NCI-H526 treated with DMSO at 0.1 percent for 48 hours (cell line): ENCODE results near the gene DENND4B.
A peak's percentile ranks its signal among the peaks of the same experiment; 100 is the strongest.

ENCODE experiments used
- DNase-seq: peaks from one replicate; lab custom pipeline; 2025; lab: John Stamatoyannopoulos, UW

DENND4B gene

DNA sequence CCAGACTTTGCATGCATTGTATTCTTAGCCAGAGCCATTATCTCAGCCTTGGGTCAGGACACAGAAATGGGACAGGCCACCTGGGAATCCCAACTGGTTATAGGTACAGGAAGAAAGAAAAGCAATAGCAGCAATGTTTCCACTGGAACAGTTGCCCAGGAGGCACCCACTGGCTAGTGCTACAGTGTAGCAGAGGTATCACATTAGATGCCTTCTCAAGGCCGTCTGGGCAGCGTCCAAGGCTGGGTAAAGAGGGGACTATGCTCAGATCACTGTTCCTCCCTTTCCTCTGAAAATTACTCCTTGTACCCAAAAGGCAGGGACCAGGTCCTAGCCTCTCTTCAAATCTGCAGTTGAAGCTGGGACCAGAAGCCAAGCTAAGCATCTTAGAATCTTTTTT is 23.8 kb upstream of the DENND4B start:
- DNase-seq: no peak

DNA sequence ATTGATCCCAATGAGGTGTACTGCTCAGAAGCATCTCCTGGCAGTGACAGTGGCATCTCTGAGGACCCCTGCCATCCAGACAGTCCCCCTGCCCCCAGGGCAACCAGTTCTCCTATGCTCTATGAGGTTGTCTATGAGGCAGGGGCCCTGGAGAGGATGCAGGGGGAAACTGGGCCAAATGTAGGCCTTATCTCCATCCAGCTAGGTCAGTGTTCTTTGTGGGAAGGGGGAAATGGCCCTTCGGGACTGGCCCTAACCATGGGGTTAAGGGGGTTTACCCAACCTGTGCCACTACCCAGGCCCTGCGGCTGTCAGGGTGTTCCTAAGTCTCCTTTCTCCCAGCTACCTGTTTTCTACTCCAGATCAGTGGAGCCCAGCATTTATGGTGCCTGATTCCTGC is 22.5 kb upstream of the DENND4B start:
- no peak for DNase-seq

GRCh38 chr1:153968408-153968807 is 21.9 kb upstream of the DENND4B start:
- no peak for DNase-seq

DNA sequence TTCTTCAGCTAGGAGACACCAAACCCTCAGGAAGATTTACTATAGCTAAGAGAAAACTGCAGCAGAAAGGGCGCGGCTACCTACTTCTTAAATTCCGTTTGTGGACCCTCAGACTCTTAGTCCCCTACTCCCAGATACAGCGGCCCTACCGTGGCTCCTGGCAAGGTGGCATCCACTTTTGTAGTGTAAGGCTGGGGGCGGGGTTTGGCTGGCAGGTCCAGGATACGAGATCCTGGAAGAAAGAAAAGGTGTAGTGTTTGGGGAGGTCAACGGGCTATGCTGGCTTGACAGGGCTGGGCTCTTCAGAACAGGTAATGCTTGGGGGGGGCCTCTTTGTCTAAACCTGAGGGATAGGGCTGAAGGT is 21.5 kb upstream of the DENND4B start:
- DNase-seq: no peak

- peak; percentile 100 for DNase-seq
These were observed 20.8 kb upstream of the DENND4B start, which contains the start of gene CREB3L4 for GRCh38 chr1:153967107-153967999. Gene CREB3L4 (plus strand): TSS chr1:153967902. CDS start chr1:153968526, 624 bp downstream.

DNA sequence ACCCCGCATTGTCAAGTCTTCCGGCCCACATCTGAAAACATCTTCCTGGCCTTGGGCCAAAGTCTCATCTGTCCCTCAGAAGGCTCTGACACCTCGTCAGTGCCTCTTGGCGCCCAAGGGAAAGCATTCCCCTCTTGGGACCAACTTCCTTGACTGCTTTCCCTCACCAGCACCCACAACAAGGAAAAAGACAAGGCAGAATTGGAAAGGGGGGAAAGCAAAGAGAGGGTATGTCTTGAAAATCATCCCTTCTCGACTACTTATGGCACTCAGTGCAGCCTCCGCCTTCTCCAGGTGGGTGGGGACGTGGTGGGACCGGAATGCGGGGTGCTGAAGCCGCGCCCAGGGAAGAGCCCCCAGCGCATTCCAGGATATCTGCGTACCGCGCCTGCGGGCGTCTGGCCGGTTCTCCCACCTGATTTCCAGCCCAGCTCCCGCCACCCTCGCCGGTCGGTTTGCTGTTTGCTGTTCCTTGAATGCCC is 17.4 kb upstream of the DENND4B start:
- no peak for DNase-seq

GRCh38 chr1:153963030-153963849 is 16.7 kb upstream of the DENND4B start, which contains the start of gene SLC39A1:
Gene SLC39A1 (minus strand): TSS chr1:153963537. CDS start chr1:153962715, 822 bp downstream.
- DNase-seq: peak; percentile 100

DNA sequence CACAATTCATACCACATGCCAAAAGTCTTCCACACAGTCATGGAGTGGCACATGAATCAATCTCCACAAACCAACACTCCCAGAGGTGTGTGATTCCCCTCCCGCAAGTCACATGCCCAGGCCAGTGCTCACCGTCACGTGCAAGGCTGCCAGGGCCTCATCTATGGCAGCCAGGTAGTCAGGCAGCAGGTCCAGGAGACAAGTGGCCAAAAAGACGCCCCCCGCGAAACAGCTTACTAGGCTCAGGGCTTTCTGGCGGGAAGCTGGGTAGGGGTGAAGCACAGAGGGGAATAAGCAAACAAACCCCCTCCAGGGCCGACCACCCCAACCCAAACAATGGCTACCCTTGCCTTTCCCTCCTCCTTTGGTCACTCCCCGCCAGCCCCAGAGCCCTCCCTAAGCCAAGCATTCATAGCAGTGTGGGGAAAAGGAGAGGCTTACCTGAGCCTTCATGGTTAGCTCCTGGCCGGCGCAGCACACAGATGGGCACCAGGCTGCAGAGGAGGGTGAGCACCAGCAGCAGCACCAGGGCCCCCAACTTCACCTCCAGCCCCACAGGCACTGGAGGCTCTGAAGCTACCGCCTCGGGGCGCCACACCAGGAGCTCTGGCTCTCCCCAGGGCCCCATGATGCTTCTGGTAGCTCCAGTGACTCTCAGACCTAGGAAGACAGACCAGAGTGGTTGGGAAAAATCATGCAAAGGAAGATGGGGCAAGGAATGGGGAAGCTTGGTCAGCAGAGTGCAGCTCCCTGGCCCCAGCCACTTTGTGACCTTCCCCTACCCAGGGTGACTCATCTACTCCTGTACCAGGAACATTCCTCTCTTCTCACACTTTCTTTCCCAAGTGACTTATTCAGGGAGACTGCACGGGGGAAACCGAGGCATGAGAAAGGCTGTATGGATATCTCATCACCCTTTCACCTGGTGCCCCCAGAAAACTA is 15.8 kb upstream of the DENND4B start:
- no peak for DNase-seq

DNA sequence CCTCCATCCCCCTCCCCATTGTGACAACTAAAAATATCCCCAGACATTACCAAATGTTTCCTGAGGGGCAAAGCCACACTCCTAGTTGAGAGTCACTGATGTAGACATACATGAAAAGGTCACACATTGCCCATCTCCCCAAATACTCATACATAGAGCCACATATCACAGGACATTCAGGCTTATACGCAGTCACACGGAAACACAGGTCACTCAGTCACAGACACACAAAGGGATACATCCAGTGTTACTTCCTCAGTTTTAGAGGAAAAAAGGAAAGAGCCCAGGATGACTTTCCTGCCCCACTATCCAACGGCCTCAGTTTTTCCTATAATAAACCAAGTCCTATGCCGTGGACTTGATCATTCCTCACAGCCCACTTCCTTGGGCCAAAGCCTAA is 14.9 kb upstream of the DENND4B start:
- DNase-seq: no peak

GRCh38 chr1:153960206-153960605 is 13.7 kb upstream of the DENND4B start:
- DNase-seq: no peak

DNA sequence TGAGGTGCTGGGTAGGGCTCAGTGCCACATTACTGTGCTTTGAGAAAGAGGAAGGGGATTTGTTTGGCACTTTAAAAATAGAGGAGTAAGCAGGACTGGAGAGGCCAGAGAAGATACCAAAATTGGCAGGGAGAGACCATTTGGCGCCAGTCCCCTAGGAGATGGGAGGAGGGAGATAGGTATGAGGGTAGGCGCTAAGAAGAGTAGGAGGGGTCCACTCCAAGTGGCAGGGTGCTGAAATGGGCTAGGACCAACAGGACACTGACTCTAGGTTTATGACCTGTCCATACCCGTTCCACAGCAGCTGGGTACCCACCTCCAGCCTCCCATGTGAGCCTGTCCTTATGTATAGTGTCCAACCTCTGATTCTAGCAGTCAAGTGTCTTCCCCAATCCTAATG is 12.9 kb upstream of the DENND4B start:
- no peak for DNase-seq

DNA sequence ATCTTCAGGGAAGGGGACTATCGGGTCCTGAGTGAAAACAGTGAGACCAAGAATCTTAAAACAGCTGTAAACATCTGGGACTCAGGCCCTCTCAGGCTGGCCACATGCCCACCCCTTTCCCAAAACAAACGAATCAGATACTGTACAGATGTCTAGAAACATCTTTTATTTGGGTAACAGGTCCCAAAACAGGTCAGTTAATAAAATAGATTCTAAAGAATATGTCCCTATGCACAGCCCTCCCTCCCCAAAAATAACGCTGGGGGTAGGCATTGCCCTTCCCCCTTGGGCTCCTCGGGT is 12.4 kb upstream of the DENND4B start:
- DNase-seq: no peak

DNA sequence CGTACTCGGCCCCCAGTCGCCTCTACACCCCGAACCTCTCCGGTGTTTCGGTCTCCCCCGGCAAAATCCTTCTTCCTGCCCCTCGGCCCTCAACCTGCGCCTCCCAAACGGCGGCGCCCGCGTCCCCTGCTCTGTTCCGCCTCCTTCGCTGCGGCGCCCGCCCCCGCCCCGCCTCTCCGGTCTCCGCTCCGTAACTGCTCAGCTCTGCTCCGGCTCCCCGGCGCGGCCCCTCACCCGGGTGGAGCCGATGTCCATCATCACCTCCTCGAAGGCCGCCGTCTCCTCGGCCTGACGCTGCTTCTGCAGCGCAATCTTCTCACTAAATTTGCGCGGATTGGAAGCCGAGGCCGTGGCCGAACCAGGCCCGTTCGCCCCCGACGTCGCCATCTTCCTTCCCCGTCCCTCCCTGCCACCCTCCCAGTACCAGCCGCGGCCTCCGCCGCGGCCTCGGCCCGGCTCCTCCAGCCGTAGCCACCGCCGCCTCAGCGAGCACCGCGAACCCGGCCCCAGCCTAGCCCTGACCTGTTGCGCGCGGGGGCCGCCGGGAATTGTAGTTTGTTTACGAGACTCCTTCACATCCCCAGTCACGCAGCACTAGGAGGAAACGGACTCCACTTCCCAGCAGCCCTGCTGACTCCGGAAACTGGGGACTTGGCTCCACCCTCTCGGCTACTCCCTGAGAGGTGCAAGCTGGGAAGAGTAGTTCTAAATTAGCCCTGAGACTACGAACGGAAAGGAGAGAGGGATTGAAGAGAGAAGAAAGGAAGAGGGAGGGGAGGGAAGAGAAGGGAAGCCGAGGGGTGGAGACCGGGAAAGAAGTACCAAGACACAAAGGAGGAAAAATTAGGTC is 11.8 kb upstream of the DENND4B start, which contains the start of gene CRTC2:
Gene CRTC2 (minus strand): TSS at position 502 of the 850 bp plus-strand sequence. CDS start 115 bp downstream, at position 387.
- DNase-seq: peak; percentile 100

DNA sequence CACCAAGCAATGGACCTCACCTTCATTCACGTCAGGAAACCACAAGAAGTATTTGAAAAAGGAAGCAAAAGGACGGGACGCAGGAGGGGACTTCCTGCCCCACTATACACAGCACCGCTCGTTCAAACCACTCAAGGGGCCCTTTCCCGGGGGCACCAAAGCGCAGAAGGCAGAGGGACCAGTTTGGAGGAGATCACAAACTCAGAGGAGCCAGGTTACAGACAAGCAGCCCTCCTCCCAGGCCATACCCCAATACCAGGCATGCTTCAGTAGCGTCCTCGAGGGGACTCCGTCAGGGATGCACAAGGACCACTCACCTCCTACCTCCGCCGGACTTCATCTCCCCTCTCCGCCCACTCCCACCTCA is 11.2 kb upstream of the DENND4B start:
- DNase-seq: no peak

DNA sequence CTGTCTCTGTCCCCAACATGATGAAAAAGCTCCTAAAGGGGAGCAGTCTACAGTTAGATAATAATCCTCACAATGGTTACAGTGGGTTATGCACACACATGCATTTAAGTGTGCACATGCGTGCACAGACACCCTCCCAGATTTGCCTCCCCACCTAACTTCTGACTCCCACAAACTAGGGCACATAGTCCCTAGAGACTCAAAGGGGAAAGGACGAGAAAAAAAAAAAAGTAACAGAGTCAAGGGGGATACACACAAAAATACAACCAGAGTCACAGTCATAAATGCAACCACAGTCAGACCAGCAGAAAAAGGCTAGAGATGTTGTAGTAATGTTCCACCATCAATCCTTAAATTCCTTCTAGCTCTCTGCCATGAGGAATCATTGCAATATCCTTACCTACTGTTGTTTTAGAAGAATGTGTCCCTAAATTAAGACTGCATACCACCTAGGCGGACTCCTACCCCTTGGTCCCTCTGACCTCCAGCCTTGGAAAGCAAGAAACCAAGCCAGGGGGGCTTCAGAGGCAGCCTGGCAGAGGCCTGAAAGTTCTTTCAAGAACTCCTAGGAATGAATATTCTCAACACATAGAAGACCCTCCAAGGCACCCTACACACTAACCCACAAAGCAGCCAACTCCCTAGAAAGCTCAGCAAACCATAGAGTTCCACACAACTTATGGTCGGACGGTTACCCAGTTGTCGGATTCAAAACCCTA is 10.6 kb upstream of the DENND4B start:
- DNase-seq: no peak

GRCh38 chr1:153954826-153955225 is 8.3 kb upstream of the DENND4B start:
- no peak for DNase-seq

GRCh38 chr1:153953859-153954365 is 7.4 kb upstream of the DENND4B start:
- DNase-seq: no peak

GRCh38 chr1:153951801-153952200 is 5.3 kb upstream of the DENND4B start:
- DNase-seq: no peak

- DNase-seq: no peak
These were observed 4.7 kb upstream of the DENND4B start for GRCh38 chr1:153951183-153951582.
